ENCODE data around the gene PROB1.
"Not testable (repeated sequence)": the region's sequence is repeated elsewhere in the genome, so short reads cannot be mapped to it uniquely, and the experiment has no call there.

PROB1 gene

GRCh38 chr5:139394654-139395566 lies at the start of gene PROB1:
TSS of gene PROB1 (minus strand) at chr5:139395104. CDS start at chr5:139395081, 23 bp downstream.
- peak; percentile 36 for DNase-seq

- DNase-seq: peak; percentile 86
Measured at GRCh38 chr5:139443831-139444453, 49.0 kb upstream of the PROB1 start.

- DNase-seq: not testable (repeated sequence)
Measured at GRCh38 chr5:139440416-139440815, 45.5 kb upstream of the PROB1 start.

GRCh38 chr5:139439013-139439903 lies 44.4 kb upstream of the PROB1 start, which contains the start of gene DNAJC18:
TSS of gene DNAJC18 (minus strand) at chr5:139439525. CDS start at chr5:139439445, 80 bp downstream.
- peak; percentile 91 for DNase-seq

- no peak for DNase-seq
Measured at GRCh38 chr5:139438707-139439012, 43.8 kb upstream of the PROB1 start.

GRCh38 chr5:139435676-139436075 lies 40.8 kb upstream of the PROB1 start:
- no peak for DNase-seq

- no peak for DNase-seq
Measured at GRCh38 chr5:139431706-139432105, 36.8 kb upstream of the PROB1 start.

GRCh38 chr5:139430015-139430414 lies 35.1 kb upstream of the PROB1 start:
- no peak for DNase-seq

- peak; percentile 83 for DNase-seq
Measured at GRCh38 chr5:139426203-139426885, 31.4 kb upstream of the PROB1 start.

GRCh38 chr5:139425497-139425896 lies 30.6 kb upstream of the PROB1 start:
- DNase-seq: no peak

GRCh38 chr5:139422307-139422893 lies 27.5 kb upstream of the PROB1 start:
- peak; percentile 72 for DNase-seq

GRCh38 chr5:139419226-139420192 lies 24.6 kb upstream of the PROB1 start:
- no peak for DNase-seq

GRCh38 chr5:139418793-139419192 lies 23.9 kb upstream of the PROB1 start:
- DNase-seq: no peak

GRCh38 chr5:139417214-139417613 lies 22.3 kb upstream of the PROB1 start:
- DNase-seq: no peak

- no peak for DNase-seq
Measured at GRCh38 chr5:139416651-139417050, 21.7 kb upstream of the PROB1 start.

GRCh38 chr5:139415869-139416268 lies 21.0 kb upstream of the PROB1 start:
- DNase-seq: no peak

GRCh38 chr5:139415221-139415861 lies 20.4 kb upstream of the PROB1 start:
- no peak for DNase-seq

GRCh38 chr5:139414581-139415130 lies 19.8 kb upstream of the PROB1 start:
- no peak for DNase-seq

GRCh38 chr5:139413963-139414362 lies 19.1 kb upstream of the PROB1 start:
- DNase-seq: no peak

GRCh38 chr5:139413153-139413552 lies 18.2 kb upstream of the PROB1 start:
- DNase-seq: no peak
